Transverse colon (tissue), 3 donors: ENCODE data around the gene LRRC45.

ENCODE experiments used
- POLR2A ChIP-seq: fragments of 450-650 bp; IDR thresholded peaks from one replicate; pipeline ENCODE4 v1.6.1; 2016; ENCODE audit warnings: antibody characterized with exemption, mild to moderate bottlenecking, moderate library complexity
- TF ChIP-seq, protein P1 (sequence below), 5 experiments: fragments of 200-600 bp in 3 of 5; fragments of 450-650 bp in 2 of 5; sonication (generic) in 3 of 5; IDR thresholded peaks; 1 replicate in 2 of 5; 2 replicates in 3 of 5; pipeline ENCODE4 v1.5.1; 2016 to 2017; ENCODE audit warnings: antibody characterized with exemption in 5 of 5, inconsistent platforms in 3 of 5, mild to moderate bottlenecking in 2 of 5, moderate library complexity in 1 of 5

DNA sequence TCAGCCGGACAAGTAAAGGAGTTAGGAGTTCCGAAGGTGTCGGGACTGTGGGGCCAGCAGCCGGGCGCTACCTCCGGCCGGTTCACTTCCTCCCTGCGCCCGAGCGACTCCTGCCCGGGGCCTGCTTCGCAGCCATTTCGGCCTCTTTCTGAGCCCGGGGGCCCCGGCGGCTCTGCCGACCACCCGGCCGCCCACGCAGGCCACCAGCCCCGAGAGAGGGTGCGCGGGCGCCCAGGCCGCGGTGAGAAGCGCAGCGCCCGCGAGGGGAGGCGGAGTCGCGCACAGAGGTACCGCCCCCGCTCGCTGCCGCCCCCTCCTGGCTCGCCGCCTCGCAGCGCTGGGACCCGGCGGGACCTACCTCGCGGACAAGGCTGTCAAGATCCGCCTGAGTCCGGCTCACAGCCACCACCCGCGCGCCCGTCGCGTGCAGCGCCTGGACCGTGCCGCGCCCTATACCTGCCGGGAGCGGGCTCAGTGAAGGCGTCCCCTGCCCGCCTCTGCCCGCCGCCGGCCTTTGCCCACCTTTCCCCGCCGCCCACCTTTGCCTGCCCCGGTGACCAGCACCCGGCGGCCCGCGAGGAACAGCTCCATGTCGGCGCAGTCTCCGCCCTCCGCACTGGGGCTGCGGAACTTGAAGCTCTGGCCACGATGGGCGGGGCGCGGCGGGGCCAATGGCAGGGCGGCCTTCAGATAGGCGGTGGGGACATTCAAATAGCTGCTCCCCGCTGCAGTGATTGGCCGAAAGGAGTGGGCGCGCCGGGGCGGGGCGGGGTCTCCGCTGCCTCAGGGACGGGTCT is 14.2 kb downstream of the LRRC45 start, which contains the start of gene DCXR:
- TF ChIP-seq, protein P1, sequence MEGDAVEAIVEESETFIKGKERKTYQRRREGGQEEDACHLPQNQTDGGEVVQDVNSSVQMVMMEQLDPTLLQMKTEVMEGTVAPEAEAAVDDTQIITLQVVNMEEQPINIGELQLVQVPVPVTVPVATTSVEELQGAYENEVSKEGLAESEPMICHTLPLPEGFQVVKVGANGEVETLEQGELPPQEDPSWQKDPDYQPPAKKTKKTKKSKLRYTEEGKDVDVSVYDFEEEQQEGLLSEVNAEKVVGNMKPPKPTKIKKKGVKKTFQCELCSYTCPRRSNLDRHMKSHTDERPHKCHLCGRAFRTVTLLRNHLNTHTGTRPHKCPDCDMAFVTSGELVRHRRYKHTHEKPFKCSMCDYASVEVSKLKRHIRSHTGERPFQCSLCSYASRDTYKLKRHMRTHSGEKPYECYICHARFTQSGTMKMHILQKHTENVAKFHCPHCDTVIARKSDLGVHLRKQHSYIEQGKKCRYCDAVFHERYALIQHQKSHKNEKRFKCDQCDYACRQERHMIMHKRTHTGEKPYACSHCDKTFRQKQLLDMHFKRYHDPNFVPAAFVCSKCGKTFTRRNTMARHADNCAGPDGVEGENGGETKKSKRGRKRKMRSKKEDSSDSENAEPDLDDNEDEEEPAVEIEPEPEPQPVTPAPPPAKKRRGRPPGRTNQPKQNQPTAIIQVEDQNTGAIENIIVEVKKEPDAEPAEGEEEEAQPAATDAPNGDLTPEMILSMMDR (IDR thresholded peaks at IDR 0.05) = peak; percentile 59 to 91 (median 79)
- peak; percentile 93 for TF ChIP-seq POLR2A
